Activated CD4-positive, alpha-beta memory T cell treated with anti-CD3 and anti-CD28 coated beads for 36 hours (primary cell): Measurements from ENCODE around the gene MUC5B. TPM values are rescaled to one million over a fixed set of nuclear protein-coding genes. Genes with fewer than 3 reads are reported as not detected.

Experiments
- CTCF ChIA-PET: fragments of 350-600 bp; sonication (Branson Sonifier 250); formaldehyde crosslinking; loops from one replicate; lab custom pipeline; 2021; ENCODE audit warnings: antibody characterized with exemption, inconsistent platforms; lab: Charles Lee
- POLR2A ChIA-PET: fragments of 350-600 bp; sonication (Branson Sonifier 250); formaldehyde crosslinking; loops from one replicate; lab custom pipeline; 2021; ENCODE audit warnings: antibody characterized with exemption; lab: Charles Lee
- DNase-seq: peaks from one replicate; pipeline ENCODE4 v3.0.0-alpha.2; 2020
- H3K27ac Mint-ChIP-seq: one replicate; pipeline ENCODE4 v1.8.0; 2021; ENCODE audit warnings: mixed read lengths
- H3K27me3 Mint-ChIP-seq: one replicate; pipeline ENCODE4 v1.8.0; 2021; ENCODE audit warnings: mixed read lengths
- H3K36me3 Mint-ChIP-seq: one replicate; pipeline ENCODE4 v1.8.0; 2021; ENCODE audit warnings: mixed read lengths
- H3K4me1 Mint-ChIP-seq: one replicate; pipeline ENCODE4 v1.8.0; 2021; ENCODE audit warnings: low read depth, mixed read lengths
- H3K4me3 Mint-ChIP-seq: one replicate; pipeline ENCODE4 v1.8.0; 2021; ENCODE audit warnings: mild to moderate bottlenecking, mixed read lengths
- H3K9me3 Mint-ChIP-seq: one replicate; pipeline ENCODE4 v1.8.0; 2021; ENCODE audit warnings: mixed read lengths
- intact Hi-C: fragments of 100-400 bp; cut with micrococcal nuclease; formaldehyde crosslinking; loops from one replicate; pipeline ENCODE4 v1.15.1; 2023
- total RNA-seq, 2 experiments: library from RNA; stranded (reverse); gene quantifications; one replicate each; pipeline ENCODE4 v1.2.3, GENCODE V29; 2021

MUC5B gene
- total RNA-seq, 2 experiments from 2014 or later, result not detected

DNA sequence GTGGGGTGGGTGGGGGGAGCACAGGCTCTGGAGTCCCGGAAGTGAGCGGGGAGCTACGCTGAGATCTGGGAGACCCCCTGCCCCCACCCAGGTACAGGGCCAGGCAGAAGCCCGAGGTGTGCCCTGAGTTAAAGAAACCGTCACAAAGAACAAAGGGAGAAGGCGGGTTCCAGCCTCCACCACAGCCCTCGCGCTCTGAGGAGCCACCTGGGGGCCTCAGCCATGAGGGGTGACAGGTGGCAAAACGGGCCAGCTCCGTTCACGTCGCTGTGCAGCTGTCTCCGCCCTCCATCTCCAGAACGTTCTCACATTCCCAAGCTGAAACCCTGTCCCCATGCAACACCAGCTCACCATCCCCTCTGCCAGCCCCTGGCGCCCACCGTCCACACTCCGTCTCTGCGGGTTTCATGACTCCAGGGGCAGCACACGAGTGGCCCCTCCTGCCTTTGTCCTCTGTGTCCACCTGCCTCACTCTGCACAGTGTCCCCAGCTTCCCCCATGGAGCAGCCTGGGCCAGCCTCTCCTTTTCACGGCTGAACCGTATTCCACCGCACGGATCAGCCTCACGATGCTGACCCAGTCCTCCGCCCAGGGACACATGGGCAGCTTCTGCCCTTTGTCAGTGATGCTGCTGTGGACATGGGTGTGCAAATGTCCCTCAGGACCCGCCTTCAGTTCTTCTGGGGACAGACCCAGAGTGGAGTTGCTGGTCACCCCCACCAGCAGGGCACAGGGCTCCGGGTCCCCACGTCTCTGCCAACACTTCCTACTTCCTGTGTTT is 1.7 kb upstream of the MUC5B start:
- POLR2A ChIA-PET, result interaction anchor here (0.6 kb wide), 2 partner anchors 948 to 1352 kb away, joined by 3 to 4 read pairs; no protein-coding TSS in a partner anchor
- no peak for DNase-seq
- Mint-ChIP-seq H3K27ac (no peak overlapping the region), H3K4me1 (no peaks in the 10 kb centered on the region), H3K4me3 (no peak overlapping the region), H3K9me3 (no peaks in the 10 kb centered on the region), H3K27me3 (peaks cover 10% of the 10 kb centered on the region), H3K36me3 (no peaks in the 10 kb centered on the region)
- intact Hi-C loops, result no loop called here
- CTCF ChIA-PET, result interaction anchor here (0.6 to 1.0 kb wide), 2 partner anchors 246 to 353 kb away, joined by 3 read pairs; no protein-coding TSS in a partner anchor

DNA sequence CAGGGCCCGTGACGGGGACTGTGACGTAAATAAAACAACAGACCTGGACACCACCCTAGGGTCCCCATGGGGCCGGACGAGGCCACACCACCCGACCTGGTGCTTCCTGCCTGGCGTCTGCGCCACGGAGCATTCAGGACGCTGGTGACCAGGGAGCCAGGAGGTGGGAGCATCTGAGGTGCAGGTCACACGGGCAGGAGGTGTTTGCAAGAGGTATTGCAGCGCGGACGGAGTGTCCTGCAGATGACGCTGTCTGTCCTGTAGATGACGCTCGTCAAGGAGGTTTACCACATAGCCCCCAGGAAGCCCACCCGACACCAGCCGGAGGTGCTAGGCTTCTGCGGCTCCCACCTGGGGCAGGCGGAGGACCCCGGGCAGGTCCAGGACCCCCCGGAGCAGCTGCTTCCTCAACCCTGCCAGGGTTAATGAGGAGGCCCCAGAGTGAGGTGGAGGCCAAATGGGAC is 986 bp upstream of the MUC5B start:
- Mint-ChIP-seq H3K36me3 (no peaks in the 10 kb centered on the region), H3K9me3 (no peaks in the 10 kb centered on the region), H3K27ac (no peak overlapping the region), H3K4me1 (no peaks in the 10 kb centered on the region), H3K4me3 (no peak overlapping the region), H3K27me3 (peaks cover 10% of the 10 kb centered on the region)
- ChIA-PET CTCF (interaction anchor here (1.0 kb wide), 1 partner anchor 246 kb away, joined by 3 read pairs; no protein-coding TSS in a partner anchor), POLR2A (no interaction called here)
- no peak for DNase-seq
- intact Hi-C loops, result no loop called here

DNA sequence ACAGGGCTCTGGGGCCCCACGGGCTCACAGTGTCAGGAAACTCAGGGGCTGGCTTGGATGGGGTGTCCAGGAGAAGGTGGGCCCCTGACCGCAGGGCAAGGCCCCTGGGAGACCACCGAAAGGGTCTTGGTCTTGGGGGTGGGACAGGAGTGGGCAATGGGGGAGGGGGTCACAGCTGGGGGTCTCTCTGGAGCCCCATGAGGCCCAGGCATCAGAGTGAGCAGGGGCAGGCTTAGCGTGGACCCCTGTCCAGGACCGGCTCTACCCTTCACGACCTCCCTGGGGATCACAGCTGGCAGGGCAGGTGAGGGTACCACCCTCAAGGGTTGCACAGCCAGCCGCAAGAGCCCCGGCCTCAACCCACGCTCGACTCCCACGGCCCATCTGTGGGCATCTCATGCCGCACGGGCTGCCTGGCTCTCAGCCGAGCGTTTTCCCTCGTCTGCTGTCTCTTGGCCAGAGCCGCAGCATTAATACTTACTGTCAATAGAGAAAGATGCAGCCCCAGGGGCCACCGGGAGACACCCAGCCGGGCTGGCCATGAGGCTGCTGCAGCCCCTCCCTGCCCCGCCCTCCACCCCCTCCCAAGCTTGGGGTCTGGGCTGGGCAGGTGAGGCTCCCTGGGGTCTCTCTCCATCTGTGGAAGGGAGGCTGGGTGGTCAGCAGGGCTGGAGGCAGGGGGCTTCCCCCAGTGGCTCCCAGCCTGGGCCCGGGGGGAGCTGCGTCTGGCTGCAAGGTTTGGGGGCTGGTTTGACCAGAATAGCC is 662 bp downstream of the MUC5B start:
- POLR2A ChIA-PET, result no interaction called here
- Mint-ChIP-seq H3K4me3 (no peak overlapping the region), H3K27ac (no peak overlapping the region), H3K27me3 (peaks cover 6% of the 10 kb centered on the region), H3K4me1 (no peaks in the 10 kb centered on the region), H3K36me3 (no peaks in the 10 kb centered on the region), H3K9me3 (no peaks in the 10 kb centered on the region)
- intact Hi-C loops, result no loop called here
- CTCF ChIA-PET, result no interaction called here
- DNase-seq, result no peak

DNA sequence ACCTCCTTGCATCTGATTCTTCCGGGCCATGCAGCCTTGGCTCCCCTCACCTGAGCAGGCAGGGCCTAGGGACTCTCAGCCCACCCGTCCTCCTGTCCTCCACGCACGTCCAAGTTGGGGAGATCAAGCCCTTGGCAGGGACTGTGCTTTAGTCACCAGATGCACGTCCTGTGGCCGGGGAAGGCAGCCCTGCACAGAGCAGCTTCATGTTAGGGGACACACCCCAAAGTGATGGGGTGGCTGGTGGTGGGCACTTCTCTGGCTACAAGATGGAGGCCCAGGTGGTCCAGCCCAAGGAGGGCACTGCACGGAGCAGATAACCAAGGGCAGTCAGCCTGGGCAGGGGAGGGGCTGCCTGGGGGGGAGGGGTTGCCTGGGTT is 1.2 kb downstream of the MUC5B start:
- no peak for DNase-seq
- H3K36me3 Mint-ChIP-seq, result no peaks in the 10 kb centered on the region
- H3K27ac Mint-ChIP-seq, result no peak overlapping the region
- ChIA-PET CTCF (no interaction called here), POLR2A (no interaction called here)
- no peaks in the 10 kb centered on the region for H3K4me1 Mint-ChIP-seq
- H3K9me3 Mint-ChIP-seq, result no peaks in the 10 kb centered on the region
- H3K27me3 Mint-ChIP-seq, result peaks cover 6% of the 10 kb centered on the region
- H3K4me3 Mint-ChIP-seq, result no peak overlapping the region
- intact Hi-C loops, result no loop called here

DNA sequence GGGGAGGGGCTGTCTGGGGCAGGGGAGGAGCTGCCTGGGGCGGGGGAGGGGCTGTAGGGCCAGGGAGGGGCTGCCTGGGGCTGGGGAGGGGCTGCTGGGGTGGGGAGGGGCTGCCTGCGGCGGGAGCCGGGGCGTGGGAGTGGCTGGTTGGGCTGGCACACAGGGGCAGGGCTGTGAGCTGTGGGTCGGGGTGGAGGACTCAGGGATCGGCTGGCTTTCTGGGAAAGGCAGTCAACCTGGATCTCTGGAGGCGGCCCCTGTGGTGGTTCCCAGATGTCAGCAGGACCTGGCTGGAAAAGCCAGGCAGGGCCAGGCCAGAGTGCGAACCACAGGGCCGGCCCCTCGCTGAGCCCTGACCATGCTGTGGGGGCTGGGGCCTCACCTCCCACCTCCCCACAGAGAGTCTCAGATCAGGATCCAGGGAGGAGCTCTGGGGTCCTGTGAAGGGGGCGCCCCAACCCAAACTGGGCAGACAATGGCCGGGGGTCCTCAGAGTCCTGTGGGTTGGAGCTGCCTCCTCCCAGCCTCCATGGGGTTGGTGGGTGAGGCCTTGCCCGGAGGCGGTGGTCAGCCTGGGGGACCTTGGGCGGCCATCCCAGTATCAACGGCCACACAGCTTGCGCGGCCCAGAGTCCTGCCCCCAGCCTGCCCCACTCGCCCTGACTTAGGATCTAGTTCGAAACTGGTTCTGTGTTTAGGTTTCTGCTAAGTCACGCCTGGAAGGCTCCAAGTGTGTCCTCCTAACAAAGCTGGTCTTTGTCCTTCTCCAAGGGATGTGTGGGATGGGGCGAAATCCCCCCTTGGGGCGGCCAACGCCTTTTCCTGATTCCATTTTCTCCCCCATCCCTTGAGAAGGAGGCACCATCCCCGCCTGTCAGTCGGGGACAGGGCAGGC is 1.9 kb downstream of the MUC5B start:
- ChIA-PET CTCF (no interaction called here), POLR2A (no interaction called here)
- H3K4me3 Mint-ChIP-seq, result no peak overlapping the region
- H3K27me3 Mint-ChIP-seq, result peaks cover 6% of the 10 kb centered on the region
- H3K36me3 Mint-ChIP-seq, result no peaks in the 10 kb centered on the region
- H3K27ac Mint-ChIP-seq, result no peak overlapping the region
- no peaks in the 10 kb centered on the region for H3K4me1 Mint-ChIP-seq
- intact Hi-C loops, result no loop called here
- no peaks in the 10 kb centered on the region for H3K9me3 Mint-ChIP-seq
- DNase-seq, result no peak

DNA sequence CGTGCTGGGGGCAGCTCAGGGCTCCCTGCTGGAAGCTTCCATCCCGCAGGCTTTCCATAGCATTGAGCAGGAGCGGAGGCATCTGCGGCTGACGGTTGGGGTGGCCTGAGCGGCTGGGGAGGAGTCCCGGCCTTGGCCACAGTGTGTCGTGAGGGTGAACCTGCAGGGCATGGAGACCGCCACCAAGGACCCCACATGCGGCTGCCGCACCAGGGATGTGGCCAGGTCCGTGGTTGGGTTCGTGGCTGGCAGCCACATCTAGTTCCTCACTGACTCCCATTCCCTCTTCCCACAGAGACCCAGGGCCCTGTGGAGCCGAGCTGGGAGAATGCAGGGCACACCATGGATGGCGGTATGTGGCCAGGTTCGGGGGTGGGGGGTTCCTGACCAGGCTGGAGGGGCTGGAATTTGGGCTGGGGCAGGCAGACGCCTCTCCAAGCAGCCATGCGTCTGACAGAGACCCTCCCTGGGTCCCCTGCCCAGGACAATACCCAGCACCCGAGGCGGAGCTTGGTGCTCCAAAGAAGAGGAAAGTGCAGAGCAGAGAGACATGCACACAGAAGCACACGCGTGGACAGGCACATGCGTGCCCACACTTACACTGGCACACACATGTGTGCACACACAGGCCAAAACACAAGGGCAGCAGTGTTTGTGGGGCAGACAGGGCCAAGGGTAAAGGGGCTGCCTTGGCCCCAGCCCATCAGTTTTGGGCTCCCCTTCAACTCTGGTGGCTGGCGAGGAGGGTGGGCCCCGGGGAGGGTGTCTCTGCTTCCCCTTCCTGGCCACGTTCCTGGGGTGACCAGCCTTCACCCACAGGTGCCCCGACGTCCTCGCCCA is 2.7 kb downstream of the MUC5B start:
- H3K36me3 Mint-ChIP-seq, result no peaks in the 10 kb centered on the region
- no peak for DNase-seq
- intact Hi-C loops, result no loop called here
- no peak overlapping the region for H3K4me3 Mint-ChIP-seq
- ChIA-PET POLR2A (no interaction called here), CTCF (no interaction called here)
- H3K4me1 Mint-ChIP-seq, result no peaks in the 10 kb centered on the region
- H3K27ac Mint-ChIP-seq, result no peak overlapping the region
- no peaks in the 10 kb centered on the region for H3K9me3 Mint-ChIP-seq
- H3K27me3 Mint-ChIP-seq, result peaks cover 6% of the 10 kb centered on the region

DNA sequence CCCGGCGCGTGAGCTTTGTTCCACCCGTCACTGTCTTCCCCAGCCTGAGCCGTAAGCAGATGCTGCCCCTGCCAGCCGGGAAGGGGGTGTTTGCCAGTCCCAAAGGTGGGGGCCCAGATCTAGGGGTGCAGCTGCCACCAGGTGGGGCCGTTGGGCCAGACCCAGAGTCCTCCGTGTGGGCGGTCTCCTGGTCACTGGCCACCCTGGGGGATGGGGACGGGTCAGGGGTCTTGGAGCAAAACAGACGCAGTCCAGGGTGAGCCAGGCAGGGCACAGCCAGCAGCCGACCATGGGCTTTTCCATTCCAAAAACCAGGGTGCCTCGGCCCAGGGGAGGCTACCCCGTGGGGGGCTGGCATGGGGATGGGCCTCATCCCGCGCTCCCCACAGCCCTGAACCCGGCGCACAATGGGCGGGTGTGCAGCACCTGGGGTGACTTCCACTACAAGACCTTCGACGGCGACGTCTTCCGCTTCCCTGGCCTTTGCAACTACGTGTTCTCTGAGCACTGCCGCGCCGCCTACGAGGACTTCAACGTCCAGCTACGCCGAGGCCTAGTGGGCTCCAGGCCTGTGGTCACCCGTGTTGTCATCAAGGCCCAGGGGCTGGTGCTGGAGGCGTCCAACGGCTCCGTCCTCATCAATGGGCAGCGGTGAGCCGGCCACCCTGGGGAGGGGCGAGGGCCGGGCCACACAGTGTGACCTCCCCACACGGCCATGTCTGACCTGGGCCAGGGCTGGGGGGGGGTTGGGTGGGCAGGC is 3.5 kb downstream of the MUC5B start:
- no peaks in the 10 kb centered on the region for H3K9me3 Mint-ChIP-seq
- no peak overlapping the region for H3K27ac Mint-ChIP-seq
- H3K27me3 Mint-ChIP-seq, result peaks cover 2% of the 10 kb centered on the region
- POLR2A ChIA-PET, result no interaction called here
- intact Hi-C loops, result no loop called here
- H3K36me3 Mint-ChIP-seq, result no peaks in the 10 kb centered on the region
- H3K4me1 Mint-ChIP-seq, result no peaks in the 10 kb centered on the region
- no peak overlapping the region for H3K4me3 Mint-ChIP-seq
- CTCF ChIA-PET, result no interaction called here
- no peak for DNase-seq

DNA sequence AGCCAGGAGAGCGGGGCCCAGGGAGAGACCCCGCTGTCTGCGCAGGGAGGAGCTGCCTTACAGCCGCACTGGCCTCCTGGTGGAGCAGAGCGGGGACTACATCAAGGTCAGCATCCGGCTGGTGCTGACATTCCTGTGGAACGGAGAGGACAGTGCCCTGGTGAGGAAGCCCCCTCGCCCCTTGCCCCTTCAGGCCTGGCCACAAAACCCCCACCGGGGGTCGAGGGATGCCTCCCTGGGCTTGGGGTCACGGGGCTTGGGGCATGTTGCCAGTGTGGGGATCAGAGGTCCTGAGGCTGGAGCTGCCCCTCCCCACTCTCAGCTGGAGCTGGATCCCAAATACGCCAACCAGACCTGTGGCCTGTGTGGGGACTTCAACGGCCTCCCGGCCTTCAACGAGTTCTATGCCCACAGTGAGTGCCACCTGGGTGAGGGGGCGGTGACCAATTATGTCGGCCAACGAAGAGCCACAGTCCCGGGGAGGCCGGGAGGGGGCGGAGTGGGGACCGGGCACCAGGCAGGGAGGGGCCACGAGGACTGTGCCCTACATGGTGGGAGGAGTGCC is 4.2 kb downstream of the MUC5B start:
- intact Hi-C loops, result no loop called here
- no peak for DNase-seq
- Mint-ChIP-seq H3K27me3 (no peaks in the 10 kb centered on the region), H3K4me1 (no peaks in the 10 kb centered on the region), H3K9me3 (no peaks in the 10 kb centered on the region), H3K27ac (no peak overlapping the region), H3K36me3 (no peaks in the 10 kb centered on the region), H3K4me3 (no peak overlapping the region)
- ChIA-PET CTCF (no interaction called here), POLR2A (no interaction called here)

DNA sequence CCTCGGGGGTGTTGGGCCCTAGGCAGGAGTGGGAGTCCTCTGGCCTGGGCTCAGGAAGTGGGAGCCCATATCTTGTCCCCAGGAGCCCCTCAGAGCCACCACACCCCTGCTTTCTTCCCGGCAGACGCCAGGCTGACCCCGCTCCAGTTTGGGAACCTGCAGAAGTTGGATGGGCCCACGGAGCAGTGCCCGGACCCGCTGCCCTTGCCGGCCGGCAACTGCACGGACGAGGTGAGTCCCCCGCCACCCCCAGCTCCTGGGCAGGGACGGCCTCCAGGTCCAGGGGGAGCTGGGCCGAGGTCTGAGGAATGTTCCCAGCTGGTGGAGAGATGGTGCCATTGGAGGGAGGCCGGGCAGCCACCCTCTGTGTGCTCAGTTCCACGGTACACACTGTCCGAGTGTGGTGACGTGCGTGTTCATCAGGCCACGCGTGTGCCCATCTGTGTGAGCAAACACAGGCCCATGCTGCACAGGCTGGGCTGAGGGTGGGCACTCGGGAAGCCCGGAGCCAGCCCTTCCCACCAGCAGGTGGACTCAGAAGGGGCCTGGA is 4.8 kb downstream of the MUC5B start:
- Mint-ChIP-seq H3K27ac (no peak overlapping the region), H3K9me3 (no peaks in the 10 kb centered on the region), H3K36me3 (no peaks in the 10 kb centered on the region), H3K4me1 (no peaks in the 10 kb centered on the region), H3K27me3 (no peaks in the 10 kb centered on the region), H3K4me3 (no peak overlapping the region)
- POLR2A ChIA-PET, result no interaction called here
- no peak for DNase-seq
- intact Hi-C loops, result no loop called here
- CTCF ChIA-PET, result no interaction called here

DNA sequence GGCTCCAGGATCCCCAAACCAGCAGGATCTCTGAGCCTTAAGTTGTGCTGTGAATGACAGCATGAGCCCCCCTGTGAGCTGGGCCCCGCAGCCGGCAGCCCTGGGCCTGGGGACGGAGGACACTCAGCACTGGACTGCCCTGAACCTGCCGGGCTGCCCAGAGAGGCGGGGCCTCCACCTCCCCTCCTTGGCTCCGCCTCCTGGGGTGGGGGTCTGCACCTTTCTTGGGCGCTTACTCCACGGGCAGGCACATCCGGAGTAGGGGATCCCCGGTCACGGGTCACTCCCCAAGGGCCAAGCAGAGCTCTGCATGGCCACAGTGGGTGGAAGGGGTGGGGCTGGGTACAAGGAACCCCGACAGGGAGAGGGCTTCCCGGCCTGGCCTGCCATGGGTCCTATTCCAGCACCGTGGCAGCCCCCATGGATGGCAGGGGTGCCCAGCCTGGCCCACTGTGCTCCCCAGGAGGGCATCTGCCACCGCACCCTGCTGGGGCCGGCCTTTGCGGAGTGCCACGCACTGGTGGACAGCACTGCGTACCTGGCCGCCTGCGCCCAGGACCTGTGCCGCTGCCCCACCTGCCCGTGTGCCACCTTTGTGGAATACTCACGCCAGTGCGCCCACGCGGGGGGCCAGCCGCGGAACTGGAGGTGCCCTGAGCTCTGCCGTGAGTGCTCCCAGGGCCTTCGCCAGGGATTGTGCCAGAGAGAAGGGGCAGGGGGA is 5.4 kb downstream of the MUC5B start:
- no peaks in the 10 kb centered on the region for H3K9me3 Mint-ChIP-seq
- CTCF ChIA-PET, result no interaction called here
- POLR2A ChIA-PET, result no interaction called here
- no peak overlapping the region for H3K27ac Mint-ChIP-seq
- H3K36me3 Mint-ChIP-seq, result no peaks in the 10 kb centered on the region
- no peaks in the 10 kb centered on the region for H3K4me1 Mint-ChIP-seq
- no peaks in the 10 kb centered on the region for H3K27me3 Mint-ChIP-seq
- no peak for DNase-seq
- intact Hi-C loops, result no loop called here
- no peak overlapping the region for H3K4me3 Mint-ChIP-seq
